Mesothelial cell of epicardium (in vitro differentiated cells): ENCODE results near the gene GARS1. TPM values are rescaled to one million over a fixed set of nuclear protein-coding genes. Genes with fewer than 3 reads are reported as not detected.

Experiments
- DNase-seq, 2 experiments: peaks; one replicate each; pipeline ENCODE4 v3.0.0; 2021; ENCODE audit warnings: low spot score in 2 of 2; ENCODE audit not compliant: unreplicated experiment in 2 of 2
- H3K27ac Mint-ChIP-seq: 2 replicates; pipeline ENCODE4 v1.8.0; 2021; ENCODE audit warnings: mixed read lengths
- H3K27me3 Mint-ChIP-seq: 2 replicates; pipeline ENCODE4 v1.8.0; 2021; ENCODE audit warnings: low read depth, mixed read lengths
- H3K36me3 Mint-ChIP-seq: 2 replicates; pipeline ENCODE4 v1.8.0; 2021; ENCODE audit warnings: mixed read lengths
- H3K4me1 Mint-ChIP-seq: 2 replicates; pipeline ENCODE4 v1.8.0; 2021; ENCODE audit warnings: mixed read lengths
- H3K4me3 Mint-ChIP-seq: 2 replicates; pipeline ENCODE4 v1.8.0; 2021; ENCODE audit warnings: mild to moderate bottlenecking, moderate library complexity, mixed read lengths
- H3K9me3 Mint-ChIP-seq: 2 replicates; pipeline ENCODE4 v1.8.0; 2021; ENCODE audit warnings: mixed read lengths
- CTCF ChIP-seq: fragments of 200-600 bp; sonication (generic); IDR thresholded peaks from one replicate; pipeline ENCODE4 v1.5.0; 2021; ENCODE audit warnings: antibody characterized with exemption; ENCODE audit not compliant: unreplicated experiment
- total RNA-seq: library from RNA; stranded (reverse); gene quantifications from 3 replicates; pipeline ENCODE4 v1.2.1, GENCODE V29; 2021

Gene GARS1
- total RNA-seq, 1 donor from 2014 or later, result 92.2 TPM

- no peak for DNase-seq
- TF ChIP-seq CTCF, result no peak
- Mint-ChIP-seq H3K4me1 (peaks cover 5% of the 10 kb centered on the region), H3K36me3 (peaks cover 13% of the 10 kb centered on the region), H3K27ac (peak overlapping the region; percentile 6), H3K9me3 (no peaks in the 10 kb centered on the region), H3K27me3 (no peaks in the 10 kb centered on the region), H3K4me3 (no peak overlapping the region)
Observed at GRCh38 chr7:30644286-30644955, 49.7 kb downstream of the GARS1 start.

- H3K27me3 Mint-ChIP-seq, result no peaks in the 10 kb centered on the region
- TF ChIP-seq CTCF, result no peak
- H3K27ac Mint-ChIP-seq, result no peak overlapping the region
- H3K9me3 Mint-ChIP-seq, result no peaks in the 10 kb centered on the region
- no peak overlapping the region for H3K4me3 Mint-ChIP-seq
- no peak for DNase-seq
- peaks cover 5% of the 10 kb centered on the region for H3K4me1 Mint-ChIP-seq
- H3K36me3 Mint-ChIP-seq, result peaks cover 12% of the 10 kb centered on the region
Observed at GRCh38 chr7:30645661-30646060, 51.0 kb downstream of the GARS1 start.

GRCh38 chr7:30646154-30646553 is 51.5 kb downstream of the GARS1 start:
- Mint-ChIP-seq H3K9me3 (no peaks in the 10 kb centered on the region), H3K4me1 (peaks cover 5% of the 10 kb centered on the region), H3K27ac (no peak overlapping the region), H3K36me3 (peaks cover 12% of the 10 kb centered on the region), H3K4me3 (no peak overlapping the region), H3K27me3 (no peaks in the 10 kb centered on the region)
- TF ChIP-seq CTCF, result no peak
- DNase-seq, result no peak

GRCh38 chr7:30647589-30648364 is 53.1 kb downstream of the GARS1 start:
- Mint-ChIP-seq H3K9me3 (no peaks in the 10 kb centered on the region), H3K27me3 (no peaks in the 10 kb centered on the region), H3K27ac (no peak overlapping the region), H3K4me1 (peaks cover 5% of the 10 kb centered on the region), H3K4me3 (no peak overlapping the region), H3K36me3 (peaks cover 12% of the 10 kb centered on the region)
- peak in 1 of 2 experiments; percentile 2 for DNase-seq
- TF ChIP-seq CTCF, result no peak

GRCh38 chr7:30648744-30649540 is 54.3 kb downstream of the GARS1 start:
- Mint-ChIP-seq H3K4me1 (no peaks in the 10 kb centered on the region), H3K4me3 (no peak overlapping the region), H3K27me3 (no peaks in the 10 kb centered on the region), H3K36me3 (peaks cover 12% of the 10 kb centered on the region), H3K9me3 (no peaks in the 10 kb centered on the region), H3K27ac (no peak overlapping the region)
- no peak for TF ChIP-seq CTCF
- DNase-seq, result peak in 1 of 2 experiments; percentile 24
